Pancreas (tissue), 10 donors: Measurements from ENCODE around the gene FHDC1. TPM values are rescaled to one million over a fixed set of nuclear protein-coding genes. Genes with fewer than 3 reads are reported as not detected.
A peak's percentile ranks its signal among the peaks of the same experiment; 100 is the strongest.

Experiments used
- ATAC-seq, 4 donors: fragments of 200-7000 bp; cut with Tn5 transposase; one replicate each; pipeline versions ENCODE4 v1.8.0 to v1.9.1; 2020; ENCODE audit warnings: mild to moderate bottlenecking in 4 of 4, moderate library complexity in 4 of 4
- DNase-seq, 6 donors: peaks; one replicate each; pipeline ENCODE4 v3.0.0-alpha.2; 2020
- FAIRE-seq: peaks from 2 replicates; lab custom pipeline; 2012; peaks lifted over from hg19 to GRCh38; lab: Jason Lieb, UNC
- H3K27ac ChIP-seq, 4 donors: fragments of 200-600 bp; sonication (generic); 1 replicate in 3 of 4; 2 replicates in 1 of 4; pipeline versions ENCODE4 v1.5.0 to v1.8.0; 2020
- H3K27me3 ChIP-seq, 4 donors: fragments of 200-600 bp; one replicate each; pipeline ENCODE4 v1.8.0; 2021
- H3K36me3 ChIP-seq, 3 donors: fragments of 200-600 bp; sonication (generic) in 1 of 3; one replicate each; pipeline versions ENCODE4 v1.5.0 to v1.8.0; 2020 to 2021
- H3K4me1 ChIP-seq, 3 donors: fragments of 200-600 bp; one replicate each; pipeline ENCODE4 v1.8.0; 2021
- H3K4me3 ChIP-seq, 4 donors: fragments of 200-600 bp; sonication (generic) in 2 of 4; one replicate each; pipeline versions ENCODE4 v1.5.0 to v1.8.0; 2020 to 2021
- H3K9me3 ChIP-seq, 4 donors: fragments of 200-600 bp; one replicate each; pipeline ENCODE4 v1.8.0; 2021
- WGBS, 2 donors: extraction: QIAGEN DNeasy Blood & Tissue Kit; methylation state at CpG; one replicate each; pipeline ENCODE4 v1.1.7; 2013; 5-methylcytosine and 5-hydroxymethylcytosine counted together
- intact Hi-C, 3 donors: fragments of 100-400 bp; cut with DNase I; formaldehyde crosslinking; loops; one replicate each; pipeline versions ENCODE4 v1.11.1 to v1.14.2; 2022
- polyA plus RNA-seq, 2 donors: library from polyadenylated mRNA; stranded (reverse); fragments of 200-250 nt; gene quantifications; one replicate each; pipeline ENCODE4 v1.2.3, GENCODE V29; 2013
- total RNA-seq, 6 donors: library from RNA; stranded (reverse); fragmentation: NEBNext Ultra II Directional in 4 of 6; extraction: Animal tissue kit (Norgen Biotek cat#: 25700) in 4 of 6; gene quantifications; one replicate each; pipeline versions ENCODE4 v1.2.1 to v1.2.4, GENCODE V29; 2021 to 2023
- TF ChIP-seq, protein P1 (sequence below), 4 donors: fragments of 200-600 bp; sonication (generic) in 3 of 4; IDR thresholded peaks; one replicate each; pipeline versions ENCODE4 v1.5.0 to v1.8.0; 2021; ENCODE audit warnings: antibody characterized with exemption in 4 of 4
- donor health status: healthy with polysubstance abuse.
- donor health status: DM: no; HTN: no; CAD: no; lungs with moderate emphysema.
- donor health status: DM: no; HTN: no; CAD: no.
- donor health status: control.
- donor health status: control.
- donor health status: Bipolar disorder and iron deficiency.
- donor health status: DM: yes; HTN: yes; CAD: no.
- donor health status: DM: no; HTN: no; CAD: no.
- donor health status: DM: no; HTN: no; CAD: no.
- donor health status: DM: yes; HTN: yes; CAD: no.

Gene FHDC1
- total and polyA plus RNA-seq, 8 donors, result 0.68 to 1.5 (median 1.0) TPM

DNA sequence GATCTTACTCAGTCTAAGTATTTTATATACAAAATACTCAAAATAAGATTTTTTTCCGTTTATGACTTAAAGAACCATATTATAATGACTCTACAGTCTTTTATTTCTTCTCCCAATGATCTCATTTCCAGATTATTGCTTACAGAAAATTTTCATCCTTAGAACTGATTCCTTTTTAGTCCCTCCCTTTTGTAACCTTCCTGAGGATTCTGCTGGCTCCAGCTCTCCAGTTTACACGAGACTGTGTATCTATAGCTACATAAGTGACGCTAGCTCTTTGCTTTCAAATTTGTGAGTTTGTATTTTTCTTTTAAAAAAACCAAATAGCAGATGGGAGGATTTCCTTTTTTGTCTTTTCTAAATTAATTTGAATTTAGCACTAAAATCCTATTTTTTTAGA is 24.0 kb downstream of the FHDC1 start:
- intact Hi-C loops, result no loop called here
- FAIRE-seq (no peak), ATAC-seq (no peak), DNase-seq (no peak)
- Histone ChIP-seq H3K4me1 (peaks cover 0 to 17% (median 11%) of the 10 kb centered on the region in 3 donors), H3K27me3 (no peaks in the 10 kb centered on the region), H3K9me3 (no peaks in the 10 kb centered on the region), H3K27ac (no peak overlapping the region), H3K4me3 (no peak overlapping the region), H3K36me3 (no peaks in the 10 kb centered on the region)
- TF ChIP-seq, protein P1, sequence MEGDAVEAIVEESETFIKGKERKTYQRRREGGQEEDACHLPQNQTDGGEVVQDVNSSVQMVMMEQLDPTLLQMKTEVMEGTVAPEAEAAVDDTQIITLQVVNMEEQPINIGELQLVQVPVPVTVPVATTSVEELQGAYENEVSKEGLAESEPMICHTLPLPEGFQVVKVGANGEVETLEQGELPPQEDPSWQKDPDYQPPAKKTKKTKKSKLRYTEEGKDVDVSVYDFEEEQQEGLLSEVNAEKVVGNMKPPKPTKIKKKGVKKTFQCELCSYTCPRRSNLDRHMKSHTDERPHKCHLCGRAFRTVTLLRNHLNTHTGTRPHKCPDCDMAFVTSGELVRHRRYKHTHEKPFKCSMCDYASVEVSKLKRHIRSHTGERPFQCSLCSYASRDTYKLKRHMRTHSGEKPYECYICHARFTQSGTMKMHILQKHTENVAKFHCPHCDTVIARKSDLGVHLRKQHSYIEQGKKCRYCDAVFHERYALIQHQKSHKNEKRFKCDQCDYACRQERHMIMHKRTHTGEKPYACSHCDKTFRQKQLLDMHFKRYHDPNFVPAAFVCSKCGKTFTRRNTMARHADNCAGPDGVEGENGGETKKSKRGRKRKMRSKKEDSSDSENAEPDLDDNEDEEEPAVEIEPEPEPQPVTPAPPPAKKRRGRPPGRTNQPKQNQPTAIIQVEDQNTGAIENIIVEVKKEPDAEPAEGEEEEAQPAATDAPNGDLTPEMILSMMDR (IDR thresholded peaks at IDR 0.05), result no peak
- 94 to 97% methylated on average over 3 of the region's 3 CpGs for WGBS, 2 donors

DNA sequence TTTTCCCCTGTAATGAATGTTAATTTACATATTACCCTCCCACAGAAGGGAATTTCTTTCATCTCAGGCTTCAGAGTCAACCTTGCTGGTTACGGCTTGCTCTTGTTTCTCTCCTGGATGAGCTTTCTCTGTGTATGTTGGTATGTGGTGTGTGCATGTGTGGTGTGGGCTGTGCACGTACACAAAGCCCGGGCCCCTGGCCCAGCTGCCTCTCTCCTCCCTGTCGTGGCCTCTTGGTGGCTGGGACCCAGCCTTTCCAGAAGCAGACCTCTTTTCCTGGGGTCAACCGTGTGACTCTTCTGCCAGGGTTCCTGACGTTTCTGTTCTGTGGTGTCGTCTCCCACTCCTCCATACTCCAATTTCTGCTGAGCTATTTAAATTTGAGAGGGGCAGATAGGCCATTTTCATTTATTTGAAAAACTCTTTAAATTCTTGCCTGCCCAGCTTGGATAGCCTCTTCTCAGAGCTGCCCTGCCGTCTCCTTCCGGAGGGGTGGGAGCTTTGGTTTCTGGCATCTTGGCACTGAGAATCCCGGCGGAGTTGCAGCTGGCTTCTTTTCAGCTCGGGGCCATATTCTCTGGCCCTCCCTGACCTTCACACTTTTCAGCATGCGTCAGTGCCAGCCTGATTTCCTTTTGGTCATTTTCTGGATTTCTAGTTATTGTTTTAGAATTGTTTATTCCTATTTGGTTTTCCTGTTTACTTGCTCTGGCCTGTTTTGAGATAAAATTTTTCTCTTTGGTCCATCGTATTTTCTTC is 25.1 kb downstream of the FHDC1 start:
- no peaks in the 10 kb centered on the region for H3K36me3 ChIP-seq
- peak in 1 of 6 donors; percentile 41 for DNase-seq
- ATAC-seq, result no peak
- no peak for FAIRE-seq
- no peak overlapping the region for H3K27ac ChIP-seq
- WGBS, 2 donors, result 83 to 85% methylated on average over 14 of the region's 14 CpGs
- no peak overlapping the region for H3K4me3 ChIP-seq
- no peaks in the 10 kb centered on the region for H3K27me3 ChIP-seq
- intact Hi-C loops, result no loop called here
- H3K4me1 ChIP-seq, result peaks cover 0 to 17% (median 11%) of the 10 kb centered on the region in 3 donors
- no peaks in the 10 kb centered on the region for H3K9me3 ChIP-seq
- TF ChIP-seq, protein P1 (IDR thresholded peaks at IDR 0.05), result no peak

DNA sequence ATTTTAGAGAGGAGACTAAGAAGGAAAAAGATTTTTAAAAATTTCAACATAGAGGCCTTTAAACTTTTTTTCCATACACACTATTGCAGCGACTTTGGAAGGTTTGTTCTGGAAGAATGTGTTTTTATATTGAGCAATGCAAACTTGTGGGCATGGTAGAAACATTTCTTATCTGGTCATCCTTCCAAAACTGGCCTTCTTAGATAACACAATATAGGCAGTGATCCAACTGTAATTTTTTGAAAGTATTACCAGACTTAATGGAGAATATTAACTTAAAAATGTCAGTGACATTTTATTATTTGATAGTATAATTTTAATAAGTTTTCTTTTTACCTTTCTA is 25.6 kb downstream of the FHDC1 start:
- WGBS, 2 donors, result 80 to 86% methylated on average over 1 of the region's 1 CpG
- H3K4me1 ChIP-seq, result peaks cover 0 to 16% (median 11%) of the 10 kb centered on the region in 3 donors
- H3K4me3 ChIP-seq, result no peak overlapping the region
- DNase-seq (no peak), FAIRE-seq (peak; percentile 47), ATAC-seq (no peak)
- no peaks in the 10 kb centered on the region for H3K27me3 ChIP-seq
- intact Hi-C loops, result no loop called here
- no peak overlapping the region for H3K27ac ChIP-seq
- no peaks in the 10 kb centered on the region for H3K9me3 ChIP-seq
- no peaks in the 10 kb centered on the region for H3K36me3 ChIP-seq
- TF ChIP-seq, protein P1 (IDR thresholded peaks at IDR 0.05), result no peak

DNA sequence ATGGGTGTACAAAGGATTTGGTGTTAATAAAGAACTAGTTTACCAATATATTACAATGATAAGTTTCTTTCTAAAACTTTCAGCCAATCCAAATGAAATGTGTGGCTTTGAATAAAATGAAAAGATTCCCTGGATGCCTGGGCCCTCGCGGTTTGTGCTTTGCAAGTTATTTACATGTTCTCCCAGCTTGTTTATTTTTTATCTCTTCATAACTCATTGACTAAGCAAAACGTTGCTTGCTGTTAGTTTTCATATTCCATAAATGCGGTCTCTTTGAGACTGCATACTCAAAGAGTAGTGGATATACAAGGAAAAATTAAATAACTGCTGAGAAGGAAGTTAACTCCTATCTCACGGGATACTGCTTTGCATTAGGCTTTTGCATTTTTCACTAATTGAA is 26.0 kb downstream of the FHDC1 start:
- Histone ChIP-seq H3K27ac (no peak overlapping the region), H3K27me3 (no peaks in the 10 kb centered on the region), H3K4me3 (no peak overlapping the region), H3K4me1 (peaks cover 0 to 12% (median 9%) of the 10 kb centered on the region in 3 donors), H3K36me3 (no peaks in the 10 kb centered on the region), H3K9me3 (no peaks in the 10 kb centered on the region)
- 79% methylated on average over 5 of the region's 5 CpGs for WGBS, 2 donors
- TF ChIP-seq, protein P1 (IDR thresholded peaks at IDR 0.05), result no peak
- FAIRE-seq, result no peak
- ATAC-seq, result no peak
- intact Hi-C loops, result no loop called here
- no peak for DNase-seq

DNA sequence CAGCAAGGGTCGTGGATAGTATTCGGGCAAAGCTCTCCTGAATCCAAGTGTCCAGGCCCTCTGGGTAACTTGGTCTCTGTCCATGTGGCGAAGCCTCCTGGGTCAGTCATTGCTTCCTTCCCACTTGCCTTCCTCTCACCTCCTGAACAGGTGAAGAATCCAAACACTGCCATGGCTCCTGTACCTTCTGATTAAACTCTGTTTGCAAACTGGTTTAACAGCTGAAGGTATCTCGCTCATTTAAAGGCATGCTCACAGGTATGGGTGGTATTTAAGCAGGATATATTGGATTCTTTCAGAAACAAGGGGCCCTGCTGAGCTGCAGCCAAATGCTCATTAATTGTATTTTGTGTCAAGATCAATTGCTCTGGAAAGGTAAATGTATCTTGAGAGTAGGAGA is 28.2 kb downstream of the FHDC1 start:
- 89% methylated on average over 4 of the region's 4 CpGs for WGBS, 2 donors
- no peak for DNase-seq
- H3K27ac ChIP-seq, result no peak overlapping the region
- no peak for ATAC-seq
- intact Hi-C loops, result no loop called here
- no peaks in the 10 kb centered on the region for H3K9me3 ChIP-seq
- H3K36me3 ChIP-seq, result no peaks in the 10 kb centered on the region
- FAIRE-seq, result no peak
- H3K4me3 ChIP-seq, result no peak overlapping the region
- H3K27me3 ChIP-seq, result no peaks in the 10 kb centered on the region
- TF ChIP-seq, protein P1 (IDR thresholded peaks at IDR 0.05), result no peak
- H3K4me1 ChIP-seq, result no peaks in the 10 kb centered on the region
